ENCODE measurements around the gene PDCD7.
A peak's percentile ranks its signal among the peaks of the same experiment; 100 is the strongest.

- TF ChIP-seq SIN3A (IDR thresholded peaks at IDR 0.05; ENCODE audit: borderline replicate concordance, low read depth, low read length) = no peak
- peak; percentile 57 for TF ChIP-seq CTCF (IDR thresholded peaks at IDR 0.05)
- TF ChIP-seq USF2 (IDR thresholded peaks at IDR 0.05; ENCODE audit: borderline replicate concordance, low read depth, low read length) = no peak
- no peak for TF ChIP-seq ELF1 (IDR thresholded peaks at IDR 0.05)
- no peak for TF ChIP-seq POLR2AphosphoS5 (IDR thresholded peaks at IDR 0.05; ENCODE audit: low read depth, low read length)
- no peak for TF ChIP-seq EZH2phosphoT487 (IDR thresholded peaks at IDR 0.05; ENCODE audit: borderline replicate concordance, low read depth)
- TF ChIP-seq GABPA (IDR thresholded peaks at IDR 0.05; ENCODE audit: low read depth) = no peak
- TF ChIP-seq NRF1 (IDR thresholded peaks at IDR 0.05; ENCODE audit: low read depth, low read length) = no peak
Observed at GRCh38 chr15:65085990-65086679, 47.5 kb downstream of the PDCD7 start.
